ENCODE results near the gene RNF144B. TPM values are rescaled to one million over a fixed set of nuclear protein-coding genes. Genes with fewer than 3 reads are reported as not detected.

The RNF144B gene
- total and polyA plus RNA-seq, 5 donors, result 7.1 to 17.3 (median 14.6) TPM

- Histone ChIP-seq H3K27ac (ENCODE audit: low read length) (no peak overlapping the region), H3K4me1 (ENCODE audit: control insufficient read depth, insufficient read depth, low read length) (peaks cover 4% of the 10 kb centered on the region), H3K4me3 (ENCODE audit: low read length) (no peak overlapping the region), H3K9me3 (ENCODE audit: control insufficient read depth, low read length) (no peaks in the 10 kb centered on the region), H3K27me3 (ENCODE audit: control insufficient read depth, insufficient read depth) (no peaks in the 10 kb centered on the region)
- ATAC-seq (no peak), DNase-seq (no peak)
- 89% methylated on average over 5 of the region's 5 CpGs for WGBS
- intact Hi-C loops (cut with DNase I), result no loop called here
Measured at GRCh38 chr6:18465410-18466154, 78.4 kb downstream of the RNF144B start.

DNA sequence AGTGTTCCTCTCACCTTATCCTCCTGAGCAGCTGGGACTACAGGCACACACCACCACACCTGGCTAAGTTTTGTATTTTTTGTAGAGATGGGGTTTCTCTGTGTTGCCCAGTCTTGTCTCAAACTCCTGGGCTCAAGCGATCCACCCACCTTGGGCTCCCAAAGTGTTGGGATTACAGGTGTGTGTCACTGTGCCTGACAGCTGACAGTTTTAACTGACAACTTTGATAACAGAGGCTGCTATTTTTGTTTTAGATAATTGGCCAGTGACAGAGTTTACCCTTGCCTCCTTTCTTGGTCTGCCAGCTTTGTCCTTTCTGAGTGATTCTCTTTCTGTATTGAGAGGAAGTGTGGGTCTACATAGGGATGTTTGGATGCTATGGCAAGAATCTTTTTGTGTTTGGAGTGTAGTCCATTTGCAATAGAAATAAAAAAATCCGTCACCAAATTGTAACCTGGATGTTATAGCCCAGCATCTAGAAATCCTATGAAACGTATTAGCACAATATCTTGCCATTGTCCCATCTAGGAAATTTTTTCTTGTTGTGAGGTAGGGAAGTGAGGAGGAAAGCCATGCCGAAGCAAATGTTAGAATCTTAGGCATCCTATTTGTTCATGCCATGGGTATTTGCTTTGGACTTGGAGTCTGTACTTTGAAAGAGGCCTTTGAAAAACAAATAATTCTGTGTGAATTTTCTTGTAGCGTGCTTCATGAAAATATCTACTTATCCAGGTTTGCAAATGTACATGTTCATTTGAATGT lies 80.8 kb downstream of the RNF144B start:
- Histone ChIP-seq H3K9me3 (ENCODE audit: control insufficient read depth, low read length) (no peaks in the 10 kb centered on the region), H3K4me3 (ENCODE audit: low read length) (no peak overlapping the region), H3K27ac (ENCODE audit: low read length) (no peak overlapping the region), H3K4me1 (ENCODE audit: control insufficient read depth, insufficient read depth, low read length) (peaks cover 4% of the 10 kb centered on the region), H3K27me3 (ENCODE audit: control insufficient read depth, insufficient read depth) (no peaks in the 10 kb centered on the region)
- WGBS, result 63% methylated on average over 5 of the region's 5 CpGs
- intact Hi-C loops (cut with DNase I), result no loop called here
- ATAC-seq (no peak), DNase-seq (no peak)

DNA sequence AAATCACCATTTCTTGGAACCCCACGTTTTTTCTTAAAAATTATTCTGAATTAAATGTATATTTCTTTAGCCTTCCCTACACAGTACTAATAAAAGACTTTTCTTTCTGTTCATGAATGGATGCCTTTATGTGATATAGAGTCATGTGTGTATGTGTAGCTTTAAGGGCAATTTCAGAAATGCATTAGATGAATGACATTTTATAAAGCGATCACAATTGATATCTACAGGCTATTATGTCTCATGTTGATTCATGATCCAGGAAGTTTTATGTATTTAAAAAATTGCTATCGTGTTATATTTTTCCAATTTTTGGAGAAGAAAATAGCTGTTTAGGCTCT lies 81.3 kb downstream of the RNF144B start:
- ATAC-seq, result no peak
- no peak overlapping the region for H3K27ac ChIP-seq (ENCODE audit: low read length)
- no peaks in the 10 kb centered on the region for H3K9me3 ChIP-seq (ENCODE audit: control insufficient read depth, low read length)
- no peak for DNase-seq
- 81% methylated on average over 3 of the region's 3 CpGs for WGBS
- intact Hi-C loops (cut with DNase I), result no loop called here
- no peaks in the 10 kb centered on the region for H3K27me3 ChIP-seq (ENCODE audit: control insufficient read depth, insufficient read depth)
- H3K4me3 ChIP-seq (ENCODE audit: low read length), result no peak overlapping the region
- peaks cover 4% of the 10 kb centered on the region for H3K4me1 ChIP-seq (ENCODE audit: control insufficient read depth, insufficient read depth, low read length)

GRCh38 chr6:18469536-18469935 lies 82.4 kb downstream of the RNF144B start:
- Histone ChIP-seq H3K9me3 (ENCODE audit: control insufficient read depth, low read length) (no peaks in the 10 kb centered on the region), H3K4me3 (ENCODE audit: low read length) (no peak overlapping the region), H3K27ac (ENCODE audit: low read length) (no peak overlapping the region), H3K4me1 (ENCODE audit: control insufficient read depth, insufficient read depth, low read length) (no peaks in the 10 kb centered on the region), H3K27me3 (ENCODE audit: control insufficient read depth, insufficient read depth) (no peaks in the 10 kb centered on the region)
- WGBS, result 73% methylated on average over 3 of the region's 3 CpGs
- DNase-seq, result no peak
- no peak for ATAC-seq
- intact Hi-C loops (cut with DNase I), result no loop called here

DNA sequence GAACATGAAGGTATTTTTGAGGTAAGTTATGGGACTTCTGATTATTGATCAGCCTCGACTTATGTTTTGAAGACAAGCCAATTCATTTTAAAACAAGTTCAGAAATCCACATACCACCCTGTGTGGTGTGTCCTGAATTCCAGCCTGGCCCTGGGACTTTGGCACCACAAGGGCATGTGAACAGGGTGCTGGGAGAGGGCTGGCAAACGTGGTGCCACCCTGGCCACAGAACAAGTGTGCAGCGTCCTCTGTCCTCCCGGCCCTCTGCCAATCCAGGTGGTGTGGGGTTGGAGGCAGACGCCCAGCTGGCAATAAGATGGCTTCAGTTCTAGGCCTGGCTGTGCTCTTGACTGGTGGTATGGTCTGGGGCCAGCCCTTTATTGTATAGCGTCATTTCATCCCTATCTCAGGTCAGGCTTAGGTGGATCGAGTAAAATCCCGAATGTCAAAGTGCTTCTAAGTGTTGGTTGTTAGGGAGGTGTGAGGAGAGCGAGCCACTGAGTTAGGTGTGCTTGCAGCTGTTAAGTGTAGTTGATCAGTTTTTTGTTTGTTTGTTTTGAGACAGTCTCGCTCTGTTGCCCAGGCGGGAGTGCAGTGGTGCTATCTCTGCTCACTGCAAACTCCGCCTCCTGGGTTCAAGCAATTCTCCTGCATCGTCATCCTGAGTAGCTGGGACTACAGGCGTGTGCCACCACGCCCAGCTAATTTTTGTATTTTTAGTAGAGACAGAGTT lies 84.2 kb downstream of the RNF144B start:
- DNase-seq (peak in 1 of 3 donors; percentile 45), ATAC-seq (peak in 1 of 2 donors; percentile 36)
- Histone ChIP-seq H3K9me3 (ENCODE audit: control insufficient read depth, low read length) (no peaks in the 10 kb centered on the region), H3K27me3 (ENCODE audit: control insufficient read depth, insufficient read depth) (no peaks in the 10 kb centered on the region), H3K4me3 (ENCODE audit: low read length) (no peak overlapping the region), H3K4me1 (ENCODE audit: control insufficient read depth, insufficient read depth, low read length) (no peaks in the 10 kb centered on the region), H3K27ac (ENCODE audit: low read length) (no peak overlapping the region)
- WGBS, result 83% methylated on average over 15 of the region's 15 CpGs
- intact Hi-C loops (cut with DNase I), result no loop called here

DNA sequence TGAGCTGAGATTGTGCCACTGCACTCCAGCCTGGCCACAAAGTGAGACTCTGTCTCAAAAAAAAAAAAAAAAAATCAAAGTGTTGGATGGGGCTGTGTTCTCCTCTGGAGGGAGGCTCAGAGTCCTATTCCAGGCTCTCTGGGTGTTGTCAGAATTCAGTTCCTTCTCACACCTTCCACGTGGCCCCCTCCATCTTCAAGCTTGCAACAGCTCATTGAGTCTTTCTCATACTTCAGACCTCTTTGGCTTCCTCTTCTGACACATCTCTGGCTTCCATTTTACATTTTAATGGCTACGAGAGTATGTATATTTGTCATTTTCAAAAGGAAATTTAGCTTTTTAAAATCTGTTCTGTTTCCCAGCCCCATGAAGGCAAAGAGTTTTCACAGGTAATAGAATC lies 85.8 kb downstream of the RNF144B start:
- no peak for DNase-seq
- ATAC-seq, result no peak
- no peak overlapping the region for H3K4me3 ChIP-seq (ENCODE audit: low read length)
- H3K27ac ChIP-seq (ENCODE audit: low read length), result no peak overlapping the region
- intact Hi-C loops (cut with DNase I), result no loop called here
- peaks cover 3% of the 10 kb centered on the region for H3K4me1 ChIP-seq (ENCODE audit: control insufficient read depth, insufficient read depth, low read length)
- H3K9me3 ChIP-seq (ENCODE audit: control insufficient read depth, low read length), result no peaks in the 10 kb centered on the region
- no peaks in the 10 kb centered on the region for H3K27me3 ChIP-seq (ENCODE audit: control insufficient read depth, insufficient read depth)
- WGBS, result 70% methylated on average over 2 of the region's 2 CpGs

- Histone ChIP-seq H3K4me3 (ENCODE audit: low read length) (no peak overlapping the region), H3K27ac (ENCODE audit: low read length) (no peak overlapping the region), H3K4me1 (ENCODE audit: control insufficient read depth, insufficient read depth, low read length) (peaks cover 3% of the 10 kb centered on the region), H3K27me3 (ENCODE audit: control insufficient read depth, insufficient read depth) (no peaks in the 10 kb centered on the region), H3K9me3 (ENCODE audit: control insufficient read depth, low read length) (no peaks in the 10 kb centered on the region)
- intact Hi-C loops (cut with DNase I), result no loop called here
- DNase-seq (no peak), ATAC-seq (no peak)
- 82% methylated on average over 2 of the region's 2 CpGs for WGBS
Measured at GRCh38 chr6:18473755-18474154, 86.6 kb downstream of the RNF144B start.

- DNase-seq, result no peak
- peak; percentile 36 to 55 for ATAC-seq
- H3K27me3 ChIP-seq (ENCODE audit: control insufficient read depth, insufficient read depth), result no peaks in the 10 kb centered on the region
- no peak overlapping the region for H3K4me3 ChIP-seq (ENCODE audit: low read length)
- H3K9me3 ChIP-seq (ENCODE audit: control insufficient read depth, low read length), result no peaks in the 10 kb centered on the region
- intact Hi-C loops (cut with DNase I), result no loop called here
- H3K4me1 ChIP-seq (ENCODE audit: control insufficient read depth, insufficient read depth, low read length), result peaks cover 3% of the 10 kb centered on the region
- no peak overlapping the region for H3K27ac ChIP-seq (ENCODE audit: low read length)
- WGBS, result 53% methylated on average over 2 of the region's 2 CpGs
Measured at GRCh38 chr6:18477301-18477941, 90.3 kb downstream of the RNF144B start.

- intact Hi-C loops (cut with DNase I), result no loop called here
- DNase-seq, result no peak
- 75% methylated on average over 1 of the region's 1 CpG for WGBS
- H3K27me3 ChIP-seq (ENCODE audit: control insufficient read depth, insufficient read depth), result no peaks in the 10 kb centered on the region
- H3K9me3 ChIP-seq (ENCODE audit: control insufficient read depth, low read length), result no peaks in the 10 kb centered on the region
- no peak overlapping the region for H3K27ac ChIP-seq (ENCODE audit: low read length)
- peaks cover 3% of the 10 kb centered on the region for H3K4me1 ChIP-seq (ENCODE audit: control insufficient read depth, insufficient read depth, low read length)
- ATAC-seq, result no peak
- H3K4me3 ChIP-seq (ENCODE audit: low read length), result no peak overlapping the region
Measured at GRCh38 chr6:18478610-18479009, 91.5 kb downstream of the RNF144B start.

DNA sequence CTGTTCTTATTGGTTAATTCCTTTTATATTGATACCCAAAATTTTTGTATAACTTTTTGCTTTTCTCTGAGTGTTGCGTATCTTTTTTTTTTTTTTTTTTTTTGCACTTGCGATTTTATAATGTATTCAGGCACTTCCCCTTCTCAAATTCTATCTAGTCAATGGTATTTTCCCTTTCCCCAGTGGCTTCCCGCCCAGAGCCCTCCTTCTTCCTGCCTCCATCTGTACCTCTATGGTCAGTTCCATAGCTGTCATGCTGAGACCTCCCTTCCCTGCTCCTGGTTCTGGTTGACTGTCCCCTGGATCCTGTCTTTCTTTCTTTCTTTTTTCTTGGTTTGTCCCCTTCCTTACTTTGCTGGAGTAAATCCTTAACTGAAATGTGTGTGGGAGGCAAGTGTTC lies 94.7 kb downstream of the RNF144B start:
- 84% methylated on average over 3 of the region's 3 CpGs for WGBS
- no peaks in the 10 kb centered on the region for H3K9me3 ChIP-seq (ENCODE audit: control insufficient read depth, low read length)
- peak in 1 of 3 donors; percentile 50 for DNase-seq
- no peak overlapping the region for H3K4me3 ChIP-seq (ENCODE audit: low read length)
- ATAC-seq, result no peak
- H3K27ac ChIP-seq (ENCODE audit: low read length), result no peak overlapping the region
- H3K27me3 ChIP-seq (ENCODE audit: control insufficient read depth, insufficient read depth), result no peaks in the 10 kb centered on the region
- H3K4me1 ChIP-seq (ENCODE audit: control insufficient read depth, insufficient read depth, low read length), result peaks cover 1% of the 10 kb centered on the region
- intact Hi-C loops (cut with DNase I), result no loop called here
